ENCODE data around the gene SYT6. TPM values are rescaled to one million over a fixed set of nuclear protein-coding genes. Genes with fewer than 3 reads are reported as not detected.

The SYT6 gene
- total and polyA plus RNA-seq, 4 donors = 4.9 to 30.1 (median 19.9) TPM

- Histone ChIP-seq H3K9me3 (ENCODE audit: control insufficient read depth, insufficient read depth, low read length) (no peaks in the 10 kb centered on the region), H3K36me3 (ENCODE audit: control insufficient read depth, insufficient read depth, low read length) (peaks cover 4% of the 10 kb centered on the region), H3K4me3 (ENCODE audit: low read depth, low read length) (no peak overlapping the region), H3K4me1 (ENCODE audit: control insufficient read depth, insufficient read depth, low read length) (peaks cover 31% of the 10 kb centered on the region), H3K27me3 (ENCODE audit: control insufficient read depth, insufficient read depth, low read length) (no peaks in the 10 kb centered on the region), H3K27ac (ENCODE audit: low read depth, low read length) (no peak overlapping the region)
- 46% methylated on average over 4 of the region's 4 CpGs for WGBS (ENCODE audit: insufficient coverage)
- no peak for DNase-seq (ENCODE audit: low read depth in 4 of 6, low spot score in 6 of 6)
Measured at GRCh38 chr1:114112775-114113174, 40.9 kb downstream of the SYT6 start.

GRCh38 chr1:114111731-114112641 is 41.7 kb downstream of the SYT6 start:
- H3K9me3 ChIP-seq (ENCODE audit: control insufficient read depth, insufficient read depth, low read length) = no peaks in the 10 kb centered on the region
- no peak overlapping the region for H3K27ac ChIP-seq (ENCODE audit: low read depth, low read length)
- no peaks in the 10 kb centered on the region for H3K27me3 ChIP-seq (ENCODE audit: control insufficient read depth, insufficient read depth, low read length)
- H3K4me1 ChIP-seq (ENCODE audit: control insufficient read depth, insufficient read depth, low read length) = peaks cover 38% of the 10 kb centered on the region
- H3K36me3 ChIP-seq (ENCODE audit: control insufficient read depth, insufficient read depth, low read length) = peaks cover 4% of the 10 kb centered on the region
- H3K4me3 ChIP-seq (ENCODE audit: low read depth, low read length) = no peak overlapping the region
- 79% methylated on average over 20 of the region's 23 CpGs for WGBS (ENCODE audit: insufficient coverage)
- DNase-seq (ENCODE audit: low read depth in 4 of 6, low spot score in 6 of 6) = peak in 1 of 6 donors; percentile 71

GRCh38 chr1:114109981-114110380 is 43.7 kb downstream of the SYT6 start:
- DNase-seq (ENCODE audit: low read depth in 4 of 6, low spot score in 6 of 6) = no peak
- Histone ChIP-seq H3K27me3 (ENCODE audit: control insufficient read depth, insufficient read depth, low read length) (no peaks in the 10 kb centered on the region), H3K4me3 (ENCODE audit: low read depth, low read length) (no peak overlapping the region), H3K36me3 (ENCODE audit: control insufficient read depth, insufficient read depth, low read length) (peaks cover 4% of the 10 kb centered on the region), H3K27ac (ENCODE audit: low read depth, low read length) (no peak overlapping the region), H3K4me1 (ENCODE audit: control insufficient read depth, insufficient read depth, low read length) (peaks cover 53% of the 10 kb centered on the region), H3K9me3 (ENCODE audit: control insufficient read depth, insufficient read depth, low read length) (no peaks in the 10 kb centered on the region)
- WGBS (ENCODE audit: insufficient coverage) = 94% methylated on average over 2 of the region's 2 CpGs

- no peak for DNase-seq (ENCODE audit: low read depth in 4 of 6, low spot score in 6 of 6)
- Histone ChIP-seq H3K9me3 (ENCODE audit: control insufficient read depth, insufficient read depth, low read length) (no peaks in the 10 kb centered on the region), H3K4me1 (ENCODE audit: control insufficient read depth, insufficient read depth, low read length) (peaks cover 51% of the 10 kb centered on the region), H3K27ac (ENCODE audit: low read depth, low read length) (no peak overlapping the region), H3K4me3 (ENCODE audit: low read depth, low read length) (no peak overlapping the region), H3K36me3 (ENCODE audit: control insufficient read depth, insufficient read depth, low read length) (peaks cover 4% of the 10 kb centered on the region), H3K27me3 (ENCODE audit: control insufficient read depth, insufficient read depth, low read length) (no peaks in the 10 kb centered on the region)
- 100% methylated on average over 2 of the region's 4 CpGs for WGBS (ENCODE audit: insufficient coverage)
Measured at GRCh38 chr1:114108751-114109255, 44.9 kb downstream of the SYT6 start.

GRCh38 chr1:114107474-114108435 is 45.9 kb downstream of the SYT6 start:
- H3K27ac ChIP-seq (ENCODE audit: low read depth, low read length) = no peak overlapping the region
- 87% methylated on average over 4 of the region's 7 CpGs for WGBS (ENCODE audit: insufficient coverage)

GRCh38 chr1:114105421-114105979 is 48.2 kb downstream of the SYT6 start:
- Histone ChIP-seq H3K36me3 (ENCODE audit: control insufficient read depth, insufficient read depth, low read length) (no peaks in the 10 kb centered on the region), H3K27ac (ENCODE audit: low read depth, low read length) (no peak overlapping the region), H3K27me3 (ENCODE audit: control insufficient read depth, insufficient read depth, low read length) (no peaks in the 10 kb centered on the region), H3K4me3 (ENCODE audit: low read depth, low read length) (no peak overlapping the region), H3K4me1 (ENCODE audit: control insufficient read depth, insufficient read depth, low read length) (peaks cover 33% of the 10 kb centered on the region), H3K9me3 (ENCODE audit: control insufficient read depth, insufficient read depth, low read length) (no peaks in the 10 kb centered on the region)
- 40% methylated on average over 13 of the region's 14 CpGs for WGBS (ENCODE audit: insufficient coverage)
- DNase-seq (ENCODE audit: low read depth in 4 of 6, low spot score in 6 of 6) = peak in 1 of 6 donors; percentile 57

More at GRCh38 chr1:114107474-114108435, 45.9 kb downstream of the SYT6 start:
- Histone ChIP-seq H3K4me3 (ENCODE audit: low read depth, low read length) (no peak overlapping the region), H3K27me3 (ENCODE audit: control insufficient read depth, insufficient read depth, low read length) (no peaks in the 10 kb centered on the region), H3K4me1 (ENCODE audit: control insufficient read depth, insufficient read depth, low read length) (peaks cover 46% of the 10 kb centered on the region), H3K9me3 (ENCODE audit: control insufficient read depth, insufficient read depth, low read length) (no peaks in the 10 kb centered on the region), H3K36me3 (ENCODE audit: control insufficient read depth, insufficient read depth, low read length) (peaks cover 4% of the 10 kb centered on the region)
- DNase-seq (ENCODE audit: low read depth in 4 of 6, low spot score in 6 of 6) = no peak

GRCh38 chr1:114104949-114105348 is 48.7 kb downstream of the SYT6 start:
- H3K4me3 ChIP-seq (ENCODE audit: low read depth, low read length) = no peak overlapping the region
- no peak overlapping the region for H3K27ac ChIP-seq (ENCODE audit: low read depth, low read length)
- H3K36me3 ChIP-seq (ENCODE audit: control insufficient read depth, insufficient read depth, low read length) = no peaks in the 10 kb centered on the region
- H3K27me3 ChIP-seq (ENCODE audit: control insufficient read depth, insufficient read depth, low read length) = no peaks in the 10 kb centered on the region
- WGBS (ENCODE audit: insufficient coverage) = 80% methylated on average over 1 of the region's 3 CpGs
- no peaks in the 10 kb centered on the region for H3K9me3 ChIP-seq (ENCODE audit: control insufficient read depth, insufficient read depth, low read length)
- peaks cover 33% of the 10 kb centered on the region for H3K4me1 ChIP-seq (ENCODE audit: control insufficient read depth, insufficient read depth, low read length)
- no peak for DNase-seq (ENCODE audit: low read depth in 4 of 6, low spot score in 6 of 6)

GRCh38 chr1:114103992-114104391 is 49.7 kb downstream of the SYT6 start:
- no peaks in the 10 kb centered on the region for H3K27me3 ChIP-seq (ENCODE audit: control insufficient read depth, insufficient read depth, low read length)
- no peaks in the 10 kb centered on the region for H3K36me3 ChIP-seq (ENCODE audit: control insufficient read depth, insufficient read depth, low read length)
- WGBS (ENCODE audit: insufficient coverage) = 100% methylated on average over 2 of the region's 2 CpGs
- H3K27ac ChIP-seq (ENCODE audit: low read depth, low read length) = no peak overlapping the region
- H3K9me3 ChIP-seq (ENCODE audit: control insufficient read depth, insufficient read depth, low read length) = no peaks in the 10 kb centered on the region
- peaks cover 30% of the 10 kb centered on the region for H3K4me1 ChIP-seq (ENCODE audit: control insufficient read depth, insufficient read depth, low read length)
- no peak for DNase-seq (ENCODE audit: low read depth in 4 of 6, low spot score in 6 of 6)
- no peak overlapping the region for H3K4me3 ChIP-seq (ENCODE audit: low read depth, low read length)

- WGBS (ENCODE audit: insufficient coverage) = 88% methylated on average over 2 of the region's 2 CpGs
- Histone ChIP-seq H3K4me3 (ENCODE audit: low read depth, low read length) (no peak overlapping the region), H3K27me3 (ENCODE audit: control insufficient read depth, insufficient read depth, low read length) (no peaks in the 10 kb centered on the region), H3K9me3 (ENCODE audit: control insufficient read depth, insufficient read depth, low read length) (no peaks in the 10 kb centered on the region), H3K27ac (ENCODE audit: low read depth, low read length) (no peak overlapping the region), H3K36me3 (ENCODE audit: control insufficient read depth, insufficient read depth, low read length) (peaks cover 5% of the 10 kb centered on the region), H3K4me1 (ENCODE audit: control insufficient read depth, insufficient read depth, low read length) (peaks cover 17% of the 10 kb centered on the region)
- DNase-seq (ENCODE audit: low read depth in 4 of 6, low spot score in 6 of 6) = no peak
Measured at GRCh38 chr1:114102136-114102535, 51.5 kb downstream of the SYT6 start.

Data from spinal cord (tissue), 10 donors.